Measurements from ENCODE around the gene ATXN2.

DNA sequence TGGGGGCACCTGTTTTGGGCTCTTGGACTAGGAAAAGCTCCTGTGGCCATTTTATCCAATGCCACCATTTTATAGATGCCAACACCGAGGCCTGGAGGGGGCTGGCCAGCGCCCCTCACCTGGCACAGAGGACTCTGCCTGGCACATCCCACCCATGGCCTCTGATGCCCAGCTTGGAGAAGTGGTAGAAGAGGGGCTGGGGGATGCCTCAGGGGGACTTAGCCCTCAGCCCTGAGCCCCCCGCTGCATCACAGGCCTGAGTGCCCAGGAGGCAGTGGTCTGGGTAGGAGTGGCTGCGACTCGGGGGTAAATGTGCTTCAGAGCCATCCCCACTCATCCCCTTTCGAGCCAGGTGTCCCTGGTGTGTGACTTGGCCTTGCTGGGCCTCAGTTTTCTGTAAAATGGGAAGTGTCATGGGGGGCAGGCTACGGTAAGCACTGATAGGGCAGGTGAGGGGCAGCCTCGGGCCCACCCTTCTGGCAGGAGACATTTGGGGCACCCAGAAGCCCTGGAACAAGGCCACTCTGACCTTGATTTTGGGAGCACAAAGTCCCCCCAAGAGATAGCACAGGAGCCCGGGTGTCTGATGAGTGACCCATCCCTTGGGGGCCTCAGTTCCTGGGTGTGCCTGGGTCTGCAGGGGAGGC is 170.9 kb downstream of the ATXN2 start:
- TF ChIP-seq, protein P1, sequence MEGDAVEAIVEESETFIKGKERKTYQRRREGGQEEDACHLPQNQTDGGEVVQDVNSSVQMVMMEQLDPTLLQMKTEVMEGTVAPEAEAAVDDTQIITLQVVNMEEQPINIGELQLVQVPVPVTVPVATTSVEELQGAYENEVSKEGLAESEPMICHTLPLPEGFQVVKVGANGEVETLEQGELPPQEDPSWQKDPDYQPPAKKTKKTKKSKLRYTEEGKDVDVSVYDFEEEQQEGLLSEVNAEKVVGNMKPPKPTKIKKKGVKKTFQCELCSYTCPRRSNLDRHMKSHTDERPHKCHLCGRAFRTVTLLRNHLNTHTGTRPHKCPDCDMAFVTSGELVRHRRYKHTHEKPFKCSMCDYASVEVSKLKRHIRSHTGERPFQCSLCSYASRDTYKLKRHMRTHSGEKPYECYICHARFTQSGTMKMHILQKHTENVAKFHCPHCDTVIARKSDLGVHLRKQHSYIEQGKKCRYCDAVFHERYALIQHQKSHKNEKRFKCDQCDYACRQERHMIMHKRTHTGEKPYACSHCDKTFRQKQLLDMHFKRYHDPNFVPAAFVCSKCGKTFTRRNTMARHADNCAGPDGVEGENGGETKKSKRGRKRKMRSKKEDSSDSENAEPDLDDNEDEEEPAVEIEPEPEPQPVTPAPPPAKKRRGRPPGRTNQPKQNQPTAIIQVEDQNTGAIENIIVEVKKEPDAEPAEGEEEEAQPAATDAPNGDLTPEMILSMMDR (IDR thresholded peaks at IDR 0.05; ENCODE audit: low read length): no peak
- TF ChIP-seq EZH2 (optimal IDR thresholded peaks at IDR 0.05; ENCODE audit: low read depth, low read length): no peak

Data from MM.1S (cell line).